Activated effector memory CD4-positive, alpha-beta T cell treated with anti-CD3 and anti-CD28 coated beads, Interleukin-2, amount 50 U/mL, for 16 hours (primary cell): ENCODE data around the gene DYNC1LI2.
A peak's percentile ranks its signal among the peaks of the same experiment; 100 is the strongest.
"Not testable (repeated sequence)": the region's sequence is repeated elsewhere in the genome, so short reads cannot be mapped to it uniquely, and the experiment has no call there.

Source experiments
- DNase-seq: peaks from one replicate; pipeline ENCODE4 v3.0.0-alpha.2; 2020

The DYNC1LI2 gene

GRCh38 chr16:66695935-66696668 is 55.3 kb downstream of the DYNC1LI2 start:
- peak; percentile 62 for DNase-seq

DNA sequence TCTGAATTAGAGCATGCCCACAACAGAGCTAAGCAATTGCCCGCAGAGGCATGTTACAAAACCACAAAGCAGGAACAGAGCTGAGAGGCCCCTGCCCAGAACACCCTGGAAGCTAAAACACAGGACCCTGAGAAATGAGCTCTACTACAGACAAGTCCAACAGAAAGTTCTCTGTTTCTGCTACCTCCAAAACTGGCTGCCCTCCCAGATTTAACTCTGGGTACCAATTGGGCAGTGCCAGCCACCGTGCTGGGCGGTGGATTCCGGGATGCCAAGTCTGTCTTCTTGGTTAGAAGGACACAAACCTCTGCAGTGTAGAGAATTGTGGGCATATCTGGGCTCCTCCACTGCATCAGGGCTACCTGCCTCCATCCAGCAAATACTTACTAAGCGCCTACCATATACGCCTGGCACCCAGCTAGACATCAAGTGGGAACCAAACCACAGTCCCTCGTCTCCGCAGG is 55.9 kb downstream of the DYNC1LI2 start:
- DNase-seq = no peak

DNA sequence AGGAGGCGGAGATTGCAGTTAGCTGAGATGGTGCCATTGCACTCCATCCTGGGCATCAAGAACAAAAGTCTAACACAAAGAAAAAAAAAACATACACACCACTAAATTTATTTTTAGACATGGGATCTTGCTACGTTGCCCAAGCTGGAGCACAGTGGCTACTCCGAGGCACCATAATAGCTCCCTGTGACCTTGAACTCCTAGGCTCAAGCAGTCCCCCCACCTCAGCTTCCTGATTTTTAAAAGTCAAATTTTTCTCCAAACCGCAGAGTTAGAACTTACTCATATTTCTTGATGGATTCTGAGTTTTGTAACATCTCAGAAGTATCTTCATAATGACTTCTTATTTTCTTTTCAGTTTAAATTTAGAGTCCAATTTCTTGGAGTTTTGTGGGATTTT is 58.3 kb downstream of the DYNC1LI2 start:
- DNase-seq = no peak

- DNase-seq = no peak
Observed at GRCh38 chr16:66692341-66692740, 59.1 kb downstream of the DYNC1LI2 start.

DNA sequence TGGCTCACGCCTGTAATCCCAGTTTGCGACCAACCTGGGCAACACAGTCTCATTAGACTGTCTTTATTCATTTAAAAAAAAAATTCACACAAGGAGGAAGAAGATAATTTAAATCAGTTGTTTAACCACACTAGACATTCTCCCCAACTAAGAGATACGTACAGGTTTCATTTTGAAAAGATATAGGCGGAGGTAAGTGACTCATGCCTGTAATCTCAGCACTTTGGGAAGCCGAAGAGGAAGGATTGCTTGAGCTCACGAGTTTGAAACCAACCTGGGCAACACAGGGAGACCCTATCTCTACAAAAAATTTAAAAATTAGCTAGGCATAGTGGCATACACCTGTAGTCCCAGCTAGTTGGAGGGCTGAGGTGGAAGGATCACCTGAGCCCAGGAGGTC is 60.2 kb downstream of the DYNC1LI2 start:
- DNase-seq = no peak

DNA sequence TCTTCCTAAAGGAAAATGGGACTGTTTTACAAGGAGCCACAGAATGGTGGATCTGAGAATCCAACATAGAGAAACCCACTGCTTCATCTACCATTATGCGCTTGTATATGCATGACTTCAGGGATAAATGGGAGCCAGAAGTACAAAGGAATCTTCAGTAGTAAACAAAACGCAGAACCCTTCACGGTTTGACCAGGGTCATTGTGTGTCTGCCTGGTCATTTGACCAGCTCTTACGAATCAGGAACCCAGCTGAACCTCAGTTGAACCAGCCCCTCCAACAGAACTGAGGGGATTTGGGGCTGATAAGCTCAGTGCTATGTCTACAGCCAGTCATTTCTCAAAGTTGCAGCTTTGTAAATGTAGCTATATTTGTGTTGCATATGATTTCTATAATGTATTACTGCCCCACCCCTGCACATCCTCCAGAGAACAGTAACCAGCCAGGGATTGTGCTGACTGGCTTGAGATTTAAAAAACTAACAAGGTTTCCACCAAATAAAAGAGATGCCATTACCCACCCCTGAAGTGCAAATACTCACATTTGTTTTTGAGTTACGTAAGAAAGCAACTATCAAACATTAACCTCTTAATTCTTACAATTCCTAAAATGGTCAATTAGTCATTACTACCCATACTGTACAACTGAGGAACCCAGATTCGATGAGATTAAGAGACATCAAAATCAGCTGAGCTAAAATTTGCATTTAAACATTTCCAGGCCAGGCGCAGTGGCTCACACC is 61.1 kb downstream of the DYNC1LI2 start:
- no peak for DNase-seq

DNA sequence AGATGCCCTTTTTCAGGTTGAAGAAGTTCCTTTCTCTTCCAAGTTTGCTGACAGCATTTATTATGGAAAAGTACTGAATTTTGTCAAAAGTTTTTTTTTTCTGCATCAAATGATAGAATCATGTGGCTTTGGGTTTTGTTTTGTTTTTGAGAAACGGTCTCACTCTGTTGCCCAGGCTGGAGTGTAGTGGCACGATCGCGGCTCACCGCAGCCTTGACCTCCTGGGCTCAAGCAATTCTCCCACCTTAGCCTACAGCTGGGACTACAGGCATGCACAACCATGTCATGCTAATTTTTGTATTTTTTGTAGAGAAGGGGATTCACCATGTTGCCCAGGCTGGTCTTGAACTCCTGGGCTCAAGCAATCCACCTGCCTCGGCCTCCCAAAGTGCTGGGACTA is 62.1 kb downstream of the DYNC1LI2 start:
- DNase-seq = no peak

DNA sequence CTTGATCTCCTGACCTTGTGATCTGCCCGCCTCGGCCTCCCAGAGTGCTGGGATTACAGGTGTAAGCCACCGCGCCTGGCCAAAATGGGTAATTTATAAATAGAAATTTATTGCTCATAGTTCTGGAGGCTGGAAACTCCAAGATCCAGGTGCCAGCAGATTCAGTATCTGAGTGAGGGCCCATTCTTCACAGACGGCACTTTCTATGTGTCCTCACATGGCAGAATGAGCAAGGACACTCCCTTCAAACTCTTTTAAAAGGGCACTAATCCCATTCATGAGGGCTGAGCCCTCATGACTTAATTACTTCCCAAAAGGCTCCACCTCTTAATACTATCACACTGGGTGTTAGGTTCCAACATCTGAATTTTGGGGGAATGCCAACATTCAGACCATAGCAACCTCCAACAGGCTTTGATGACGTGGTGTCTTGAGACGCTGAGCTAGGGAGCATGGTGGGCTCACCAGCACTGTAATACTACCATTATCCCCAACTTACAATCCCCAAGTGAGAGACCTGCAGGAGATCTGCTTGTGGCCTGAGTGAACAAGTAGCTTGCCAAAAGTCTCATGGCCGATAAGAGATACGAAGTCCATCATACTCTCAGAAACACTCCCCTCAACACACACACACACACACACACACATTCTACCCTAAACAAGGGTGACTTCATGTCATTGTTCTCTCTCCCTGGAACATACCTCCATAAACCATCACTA is 63.3 kb downstream of the DYNC1LI2 start:
- no peak for DNase-seq

DNA sequence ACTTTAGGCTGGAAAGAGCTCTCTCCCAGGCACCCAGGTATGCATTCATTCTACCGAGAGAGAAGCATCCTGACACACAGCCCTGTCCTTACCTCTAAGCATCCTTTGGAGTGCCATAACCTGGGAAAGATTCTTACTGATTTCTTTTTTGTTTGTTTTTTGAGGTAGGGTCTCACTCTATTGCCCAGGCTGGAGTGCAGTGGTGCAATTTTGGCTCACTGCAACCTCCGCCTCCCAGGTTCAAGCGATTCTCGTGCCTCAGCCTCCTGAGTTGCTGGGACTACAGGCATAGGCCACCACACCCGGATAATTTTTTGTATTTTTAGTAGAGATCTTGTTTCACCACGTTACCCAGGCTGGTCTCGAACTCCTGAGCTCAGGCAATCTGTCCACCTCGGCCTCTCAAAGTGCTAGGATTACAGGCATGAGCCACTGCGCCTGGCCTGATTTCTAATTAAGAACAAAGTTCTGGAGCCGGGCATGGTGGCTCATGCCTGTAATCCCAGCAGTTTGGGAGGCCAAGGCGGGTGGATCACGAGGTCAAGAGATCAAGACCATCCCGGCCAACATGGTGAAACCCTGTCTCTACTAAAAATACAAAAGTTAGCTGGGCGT is 65.8 kb downstream of the DYNC1LI2 start:
- DNase-seq = not testable (repeated sequence)

DNA sequence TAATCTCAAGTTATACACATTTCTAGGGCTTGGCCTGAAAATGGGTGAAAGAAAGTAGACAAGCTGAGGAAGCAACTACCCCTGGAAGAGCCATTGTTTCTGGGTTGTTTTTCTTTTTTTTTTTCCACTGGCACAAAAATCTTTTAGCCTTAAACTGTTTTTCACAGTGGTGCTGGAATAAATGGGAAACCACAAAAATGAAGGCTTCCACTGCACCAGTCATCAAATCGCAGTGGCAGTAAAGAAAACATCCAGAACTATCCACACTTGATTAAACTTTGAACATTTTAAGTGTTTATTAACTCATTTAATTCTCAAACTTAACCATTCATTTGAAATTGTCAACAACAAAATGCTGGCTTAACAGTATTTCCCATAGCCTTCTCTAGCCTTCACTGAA is 69.1 kb downstream of the DYNC1LI2 start:
- DNase-seq = no peak

- DNase-seq = no peak
Observed at GRCh38 chr16:66681676-66682075, 69.7 kb downstream of the DYNC1LI2 start.

DNA sequence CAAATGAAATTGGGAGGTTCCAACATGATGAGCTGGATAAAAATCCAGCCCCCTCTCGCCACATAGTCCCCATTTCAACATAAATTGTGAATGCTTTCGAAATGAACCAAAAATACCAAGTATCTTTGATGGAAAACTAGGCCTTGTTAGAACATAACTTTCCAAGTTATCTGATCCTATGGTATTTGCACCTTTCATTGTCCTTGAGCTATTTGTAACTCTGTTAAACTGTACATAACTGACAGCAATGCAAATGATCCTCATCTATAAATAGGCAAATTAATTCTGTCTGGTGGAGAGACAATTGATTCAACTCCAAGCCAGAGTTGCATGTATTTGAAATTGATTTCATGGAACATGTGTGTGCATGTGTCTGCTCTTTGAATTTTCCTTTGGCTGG is 73.1 kb downstream of the DYNC1LI2 start:
- DNase-seq = no peak

- no peak for DNase-seq
Observed at GRCh38 chr16:66677836-66678235, 73.6 kb downstream of the DYNC1LI2 start.

DNA sequence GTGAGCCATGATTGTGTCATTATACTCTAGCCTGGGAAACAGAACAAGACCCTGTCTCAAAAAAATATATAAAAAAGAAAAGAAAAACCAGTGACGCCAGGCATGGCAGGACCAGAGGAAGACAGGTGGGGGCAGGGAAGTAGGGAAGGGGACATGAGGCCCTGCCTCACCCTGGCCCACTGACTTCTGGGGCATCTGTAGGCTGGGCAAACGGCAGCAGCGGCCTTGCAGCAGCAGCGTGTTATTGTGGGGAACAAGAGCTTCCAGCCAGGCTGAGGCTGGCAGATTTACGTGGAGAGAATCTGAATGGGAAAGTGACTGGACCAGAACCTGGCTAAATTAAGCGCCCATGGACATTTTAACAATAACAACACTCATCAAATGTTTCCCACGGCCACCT is 74.2 kb downstream of the DYNC1LI2 start:
- no peak for DNase-seq

- DNase-seq = no peak
Observed at GRCh38 chr16:66676599-66676998, 74.8 kb downstream of the DYNC1LI2 start.

GRCh38 chr16:66673691-66674090 is 77.7 kb downstream of the DYNC1LI2 start:
- DNase-seq = no peak
